RCC 7860 (cell line): ENCODE measurements around the gene TBCB.
"Not testable (repeated sequence)": the region's sequence is repeated elsewhere in the genome, so short reads cannot be mapped to it uniquely, and the experiment has no call there.

Experiments
- DNase-seq: peaks from one replicate; pipeline ENCODE4 v3.0.0-alpha.2; 2015; ENCODE audit warnings: low spot score
- FAIRE-seq: peaks from 2 replicates; lab custom pipeline; 2012; peaks lifted over from hg19 to GRCh38; lab: Jason Lieb, UNC

Gene TBCB

DNA sequence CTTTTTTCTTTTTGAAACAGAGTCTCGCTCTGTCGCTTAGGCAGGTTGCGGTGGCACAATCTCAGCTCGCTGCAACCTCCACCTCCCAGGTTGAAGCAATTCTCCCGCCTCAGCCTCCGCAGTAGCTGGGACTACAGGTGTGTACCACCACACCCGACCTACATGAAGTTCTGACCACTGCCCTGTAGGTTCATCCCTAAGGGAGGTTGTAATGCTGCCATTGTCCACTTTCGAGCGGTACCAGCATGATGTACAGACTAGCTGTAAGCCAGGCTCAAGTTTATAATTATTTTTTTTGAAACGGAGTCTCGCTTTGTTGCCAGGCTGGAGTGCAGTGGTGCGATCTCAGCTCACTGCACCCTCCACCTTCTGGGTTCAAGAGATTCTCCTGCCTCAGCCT lies 48.5 kb downstream of the TBCB start:
- FAIRE-seq (no peak), DNase-seq (no peak)

DNA sequence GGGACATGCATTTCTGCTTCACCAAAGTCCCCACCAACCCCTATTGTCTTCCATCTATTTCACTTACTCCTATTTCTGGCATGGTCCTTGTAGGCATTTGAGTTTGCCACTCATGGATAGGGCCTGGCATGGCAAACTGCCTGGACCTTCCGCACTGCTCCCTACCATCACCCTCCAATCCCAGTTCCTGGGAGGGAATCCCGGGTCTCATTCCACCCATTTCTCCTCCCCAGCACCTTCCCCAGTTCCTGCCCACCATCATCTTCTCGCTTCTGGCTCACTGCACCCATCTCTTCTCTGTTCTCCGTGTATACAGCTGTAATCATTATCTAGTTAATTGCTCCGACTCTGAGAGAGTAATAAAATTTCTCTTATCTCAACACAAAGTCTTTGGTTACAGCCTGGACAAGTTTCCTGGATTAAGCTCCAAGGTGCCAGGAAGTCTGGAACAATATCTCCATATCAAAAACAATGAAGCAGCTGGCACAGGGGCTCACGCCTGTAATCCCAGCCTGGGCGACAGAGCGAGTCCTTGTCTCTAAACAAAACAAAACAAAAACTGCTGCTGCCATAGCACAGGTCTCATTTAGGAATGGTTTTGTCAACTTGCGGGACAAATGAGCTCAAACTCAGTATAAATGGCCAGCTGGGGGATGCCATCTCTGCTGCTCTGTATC lies 54.0 kb downstream of the TBCB start:
- FAIRE-seq (no peak), DNase-seq (no peak)

- DNase-seq (no peak), FAIRE-seq (no peak)
Observed at GRCh38 chr19:36172852-36173251, 57.6 kb downstream of the TBCB start.

GRCh38 chr19:36173846-36174245 lies 58.6 kb downstream of the TBCB start:
- DNase-seq, FAIRE-seq: not testable (repeated sequence)
